Prostate gland (tissue), 2 donors: ENCODE data around the gene SLC50A1. TPM values are rescaled to one million over a fixed set of nuclear protein-coding genes. Genes with fewer than 3 reads are reported as not detected.

Source experiments
- DNase-seq: peaks from one replicate; pipeline ENCODE4 v3.0.0-alpha.2; 2019; ENCODE audit warnings: low spot score
- H3K27ac ChIP-seq, 2 donors: fragments of 200-600 bp; sonication (generic); 2 replicates each; pipeline ENCODE4 v1.5.1; 2017 to 2019
- H3K27me3 ChIP-seq: fragments of 200-600 bp; sonication (generic); replicated peaks from 2 replicates; pipeline ENCODE4 v1.5.1; 2019; ENCODE audit not compliant: insufficient read depth
- H3K36me3 ChIP-seq, 2 donors: fragments of 200-600 bp; sonication (generic); 1 replicate in 1 of 2; 2 replicates in 1 of 2; pipeline versions ENCODE4 v1.5.1 to v1.8.1; 2017 to 2019
- H3K4me1 ChIP-seq: fragments of 200-600 bp; sonication (generic); replicated peaks from 2 replicates; pipeline ENCODE4 v1.5.1; 2019
- H3K4me3 ChIP-seq, 2 donors: fragments of 200-600 bp; sonication (generic); 2 replicates each; pipeline ENCODE4 v1.5.1; 2017 to 2019
- H3K9me3 ChIP-seq: fragments of 200-600 bp; sonication (generic); 2 replicates; pipeline ENCODE4 v1.5.1; 2017
- POLR2A ChIP-seq: fragments of 450-650 bp; IDR thresholded peaks from one replicate; pipeline ENCODE4 v1.6.1; 2016; ENCODE audit warnings: antibody characterized with exemption, mild to moderate bottlenecking
- POLR2AphosphoS5 ChIP-seq: sonication (generic); formaldehyde crosslinking; IDR thresholded peaks from one replicate; pipeline ENCODE4 v1.6.1; 2017; ENCODE audit warnings: antibody characterized with exemption
- WGBS: methylation state at CpG from one replicate; pipeline ENCODE4 v1.1.5; 2018; 5-methylcytosine and 5-hydroxymethylcytosine counted together
- intact Hi-C: fragments of 100-400 bp; cut with DNase I; formaldehyde crosslinking; loops from one replicate; pipeline ENCODE4 v1.14.2; 2022
- total RNA-seq, 2 donors: library from RNA; depleted of rRNA; stranded (reverse); fragments of >200 nt; gene quantifications; one replicate each; pipeline ENCODE4 v1.1.0, GENCODE V29; 2016
- TF ChIP-seq, protein P1 (sequence below), 4 experiments: fragments of 200-600 bp in 2 of 4; fragments of 450-650 bp in 2 of 4; sonication (generic) in 2 of 4; IDR thresholded peaks; 1 replicate in 3 of 4; 2 replicates in 1 of 4; pipeline ENCODE4 v1.5.1; 2016 to 2019; ENCODE audit warnings: antibody characterized with exemption in 4 of 4, mild to moderate bottlenecking in 2 of 4, moderate library complexity in 2 of 4

The SLC50A1 gene
- total RNA-seq, 2 donors from 2014 or later = 26.6 to 48.0 TPM

- no peaks in the 10 kb centered on the region for H3K9me3 ChIP-seq
- H3K4me1 ChIP-seq = no peaks in the 10 kb centered on the region
- DNase-seq = no peak
- TF ChIP-seq, protein P1, sequence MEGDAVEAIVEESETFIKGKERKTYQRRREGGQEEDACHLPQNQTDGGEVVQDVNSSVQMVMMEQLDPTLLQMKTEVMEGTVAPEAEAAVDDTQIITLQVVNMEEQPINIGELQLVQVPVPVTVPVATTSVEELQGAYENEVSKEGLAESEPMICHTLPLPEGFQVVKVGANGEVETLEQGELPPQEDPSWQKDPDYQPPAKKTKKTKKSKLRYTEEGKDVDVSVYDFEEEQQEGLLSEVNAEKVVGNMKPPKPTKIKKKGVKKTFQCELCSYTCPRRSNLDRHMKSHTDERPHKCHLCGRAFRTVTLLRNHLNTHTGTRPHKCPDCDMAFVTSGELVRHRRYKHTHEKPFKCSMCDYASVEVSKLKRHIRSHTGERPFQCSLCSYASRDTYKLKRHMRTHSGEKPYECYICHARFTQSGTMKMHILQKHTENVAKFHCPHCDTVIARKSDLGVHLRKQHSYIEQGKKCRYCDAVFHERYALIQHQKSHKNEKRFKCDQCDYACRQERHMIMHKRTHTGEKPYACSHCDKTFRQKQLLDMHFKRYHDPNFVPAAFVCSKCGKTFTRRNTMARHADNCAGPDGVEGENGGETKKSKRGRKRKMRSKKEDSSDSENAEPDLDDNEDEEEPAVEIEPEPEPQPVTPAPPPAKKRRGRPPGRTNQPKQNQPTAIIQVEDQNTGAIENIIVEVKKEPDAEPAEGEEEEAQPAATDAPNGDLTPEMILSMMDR (IDR thresholded peaks at IDR 0.05) = no peak
- no peak for TF ChIP-seq POLR2A
- TF ChIP-seq POLR2AphosphoS5 = no peak
- no peak overlapping the region for H3K27ac ChIP-seq
- intact Hi-C loops = no loop called here
- no peak overlapping the region for H3K4me3 ChIP-seq
- H3K36me3 ChIP-seq = no peaks in the 10 kb centered on the region
- WGBS = 69% methylated on average over 11 of the region's 11 CpGs
- peaks cover 2% of the 10 kb centered on the region for H3K27me3 ChIP-seq
Observed at GRCh38 chr1:155177192-155177917, 41.7 kb downstream of the SLC50A1 start.

- DNase-seq = no peak
- 90% methylated on average over 9 of the region's 9 CpGs for WGBS
- TF ChIP-seq POLR2AphosphoS5 = no peak
- TF ChIP-seq, protein P1 (IDR thresholded peaks at IDR 0.05) = no peak
- TF ChIP-seq POLR2A = no peak
- H3K4me1 ChIP-seq = no peaks in the 10 kb centered on the region
- H3K4me3 ChIP-seq = no peak overlapping the region
- no peak overlapping the region for H3K27ac ChIP-seq
- no peaks in the 10 kb centered on the region for H3K36me3 ChIP-seq
- H3K27me3 ChIP-seq = peaks cover 2% of the 10 kb centered on the region
- intact Hi-C loops = no loop called here
- no peaks in the 10 kb centered on the region for H3K9me3 ChIP-seq
Observed at GRCh38 chr1:155177918-155178281, 42.2 kb downstream of the SLC50A1 start.

- H3K27me3 ChIP-seq = peaks cover 2% of the 10 kb centered on the region
- no peak for DNase-seq
- WGBS = 85% methylated on average over 29 of the region's 30 CpGs
- no peaks in the 10 kb centered on the region for H3K9me3 ChIP-seq
- TF ChIP-seq POLR2A = no peak
- TF ChIP-seq POLR2AphosphoS5 = no peak
- TF ChIP-seq, protein P1 (IDR thresholded peaks at IDR 0.05) = no peak
- H3K4me1 ChIP-seq = no peaks in the 10 kb centered on the region
- intact Hi-C loops = no loop called here
- H3K4me3 ChIP-seq = no peak overlapping the region
- no peaks in the 10 kb centered on the region for H3K36me3 ChIP-seq
- no peak overlapping the region for H3K27ac ChIP-seq
Observed at GRCh38 chr1:155178441-155179111, 42.9 kb downstream of the SLC50A1 start.

- no peak for DNase-seq
- WGBS = 93% methylated on average over 31 of the region's 31 CpGs
- H3K36me3 ChIP-seq = no peaks in the 10 kb centered on the region
- no peaks in the 10 kb centered on the region for H3K9me3 ChIP-seq
- intact Hi-C loops = no loop called here
- no peak overlapping the region for H3K27ac ChIP-seq
- TF ChIP-seq POLR2A (no peak), POLR2AphosphoS5 (no peak)
- TF ChIP-seq, protein P1 (IDR thresholded peaks at IDR 0.05) = no peak
- no peaks in the 10 kb centered on the region for H3K4me1 ChIP-seq
- no peaks in the 10 kb centered on the region for H3K27me3 ChIP-seq
- no peak overlapping the region for H3K4me3 ChIP-seq
Observed at GRCh38 chr1:155179112-155180031, 43.7 kb downstream of the SLC50A1 start.
